Activated CD4-positive, alpha-beta memory T cell treated with anti-CD3 and anti-CD28 coated beads for 36 hours (primary cell): ENCODE data around the gene KLK2. TPM values are rescaled to one million over a fixed set of nuclear protein-coding genes. Genes with fewer than 3 reads are reported as not detected.
A peak's percentile ranks its signal among the peaks of the same experiment; 100 is the strongest.

ENCODE experiments used
- CTCF ChIA-PET: fragments of 350-600 bp; sonication (Branson Sonifier 250); formaldehyde crosslinking; loops from one replicate; lab custom pipeline; 2021; ENCODE audit warnings: antibody characterized with exemption, inconsistent platforms; lab: Charles Lee
- POLR2A ChIA-PET: fragments of 350-600 bp; sonication (Branson Sonifier 250); formaldehyde crosslinking; loops from one replicate; lab custom pipeline; 2021; ENCODE audit warnings: antibody characterized with exemption; lab: Charles Lee
- DNase-seq: peaks from one replicate; pipeline ENCODE4 v3.0.0-alpha.2; 2020
- H3K27ac Mint-ChIP-seq: one replicate; pipeline ENCODE4 v1.8.0; 2021; ENCODE audit warnings: mixed read lengths
- H3K27me3 Mint-ChIP-seq: one replicate; pipeline ENCODE4 v1.8.0; 2021; ENCODE audit warnings: mixed read lengths
- H3K36me3 Mint-ChIP-seq: one replicate; pipeline ENCODE4 v1.8.0; 2021; ENCODE audit warnings: mixed read lengths
- H3K4me1 Mint-ChIP-seq: one replicate; pipeline ENCODE4 v1.8.0; 2021; ENCODE audit warnings: low read depth, mixed read lengths
- H3K4me3 Mint-ChIP-seq: one replicate; pipeline ENCODE4 v1.8.0; 2021; ENCODE audit warnings: mild to moderate bottlenecking, mixed read lengths
- H3K9me3 Mint-ChIP-seq: one replicate; pipeline ENCODE4 v1.8.0; 2021; ENCODE audit warnings: mixed read lengths
- intact Hi-C: fragments of 100-400 bp; cut with micrococcal nuclease; formaldehyde crosslinking; loops from one replicate; pipeline ENCODE4 v1.15.1; 2023
- total RNA-seq, 2 experiments: library from RNA; stranded (reverse); gene quantifications; one replicate each; pipeline ENCODE4 v1.2.3, GENCODE V29; 2021

Gene KLK2
- total RNA-seq, 2 experiments from 2014 or later = not detected

- H3K9me3 Mint-ChIP-seq = no peaks in the 10 kb centered on the region
- CTCF ChIA-PET = no interaction called here
- no peaks in the 10 kb centered on the region for H3K36me3 Mint-ChIP-seq
- intact Hi-C loops = no loop called here
- no peak overlapping the region for H3K27ac Mint-ChIP-seq
- peaks cover 26% of the 10 kb centered on the region for H3K27me3 Mint-ChIP-seq
- H3K4me1 Mint-ChIP-seq = peaks cover 2% of the 10 kb centered on the region
- POLR2A ChIA-PET = no interaction called here
- DNase-seq = no peak
- no peak overlapping the region for H3K4me3 Mint-ChIP-seq
Observed at GRCh38 chr19:50916069-50916468, 42.8 kb downstream of the KLK2 start.

DNA sequence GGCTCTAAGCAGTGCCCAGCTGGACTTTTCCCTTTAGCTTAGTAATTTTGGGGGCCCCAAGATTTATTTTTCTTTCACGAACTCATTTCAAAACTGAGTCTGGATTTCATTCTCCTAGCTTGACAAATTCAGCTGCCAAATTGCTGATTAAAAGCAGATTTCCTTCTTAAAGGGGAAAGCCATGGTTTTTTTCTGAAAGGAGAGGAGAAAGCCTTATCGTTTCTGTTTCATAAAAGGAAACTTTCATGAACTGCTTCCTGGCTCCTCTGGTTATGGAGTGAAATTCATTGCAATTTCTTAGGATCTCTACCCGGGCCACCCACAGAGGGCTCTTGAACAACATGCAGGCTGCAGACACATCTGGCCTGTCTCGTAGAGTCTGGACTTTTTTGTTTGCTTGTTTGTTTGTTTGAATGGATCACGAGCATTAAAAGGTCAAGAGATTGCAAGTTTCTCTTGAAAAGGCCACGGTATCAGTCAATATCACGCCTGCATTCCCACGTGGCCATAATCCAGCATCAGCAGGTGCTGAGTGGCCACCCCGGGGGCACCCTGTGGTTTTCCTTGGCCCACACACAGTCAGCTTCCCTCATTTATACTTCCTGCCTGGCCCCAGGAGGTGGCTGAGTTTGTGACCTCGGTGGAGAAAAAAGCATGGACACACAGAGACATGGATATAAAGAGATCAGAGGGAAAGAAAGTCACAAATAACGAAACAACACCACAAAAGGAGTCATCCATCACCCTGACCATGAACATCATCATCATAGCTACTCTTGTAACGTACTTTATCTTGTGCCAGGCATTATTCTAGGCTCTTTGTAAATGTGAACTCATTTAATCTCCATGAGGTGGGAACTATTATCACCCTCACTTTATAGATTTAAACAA is 48.4 kb downstream of the KLK2 start:
- Mint-ChIP-seq H3K4me1 (peaks cover 10% of the 10 kb centered on the region), H3K27ac (no peak overlapping the region), H3K4me3 (no peak overlapping the region), H3K9me3 (no peaks in the 10 kb centered on the region), H3K36me3 (no peaks in the 10 kb centered on the region), H3K27me3 (peaks cover 32% of the 10 kb centered on the region)
- DNase-seq = no peak
- intact Hi-C loops = loop anchor here (1.0 to 10.0 kb wide), 4 partner anchors 15 to 384 kb away; no protein-coding TSS in a partner anchor
- ChIA-PET POLR2A (interaction anchor here (1.0 kb wide), 1 partner anchor 118 kb away, joined by 3 read pairs; no protein-coding TSS in a partner anchor), CTCF (interaction anchor here (0.5 to 2.5 kb wide), 39 partner anchors 9 to 669 kb away, joined by 3 to 23 read pairs (median 4); partner anchors contain the start of gene C19orf81)

GRCh38 chr19:50922317-50922853 is 49.1 kb downstream of the KLK2 start:
- ChIA-PET CTCF (interaction anchor here (0.5 to 2.5 kb wide), 39 partner anchors 8 to 670 kb away, joined by 3 to 23 read pairs (median 4); partner anchors contain the start of gene C19orf81), POLR2A (interaction anchor here (1.0 kb wide), 1 partner anchor 119 kb away, joined by 3 read pairs; no protein-coding TSS in a partner anchor)
- peak; percentile 84 for DNase-seq
- Mint-ChIP-seq H3K9me3 (no peaks in the 10 kb centered on the region), H3K27me3 (peaks cover 28% of the 10 kb centered on the region), H3K4me1 (peaks cover 10% of the 10 kb centered on the region), H3K27ac (no peak overlapping the region), H3K36me3 (no peaks in the 10 kb centered on the region), H3K4me3 (no peak overlapping the region)
- intact Hi-C loops = loop anchor here (1.0 to 10.0 kb wide), 4 partner anchors 16 to 385 kb away; no protein-coding TSS in a partner anchor

GRCh38 chr19:50924586-50924985 is 51.3 kb downstream of the KLK2 start:
- peaks cover 21% of the 10 kb centered on the region for H3K27me3 Mint-ChIP-seq
- H3K27ac Mint-ChIP-seq = no peak overlapping the region
- H3K36me3 Mint-ChIP-seq = no peaks in the 10 kb centered on the region
- no peak for DNase-seq
- CTCF ChIA-PET = interaction anchor here (0.6 to 1.1 kb wide), 3 partner anchors 8 to 27 kb away, joined by 3 to 4 read pairs (median 3); no protein-coding TSS in a partner anchor
- POLR2A ChIA-PET = no interaction called here
- no peaks in the 10 kb centered on the region for H3K9me3 Mint-ChIP-seq
- intact Hi-C loops = loop anchor here (5.0 to 10.0 kb wide), 2 partner anchors 120 to 217 kb away; no protein-coding TSS in a partner anchor
- peaks cover 10% of the 10 kb centered on the region for H3K4me1 Mint-ChIP-seq
- no peak overlapping the region for H3K4me3 Mint-ChIP-seq

DNA sequence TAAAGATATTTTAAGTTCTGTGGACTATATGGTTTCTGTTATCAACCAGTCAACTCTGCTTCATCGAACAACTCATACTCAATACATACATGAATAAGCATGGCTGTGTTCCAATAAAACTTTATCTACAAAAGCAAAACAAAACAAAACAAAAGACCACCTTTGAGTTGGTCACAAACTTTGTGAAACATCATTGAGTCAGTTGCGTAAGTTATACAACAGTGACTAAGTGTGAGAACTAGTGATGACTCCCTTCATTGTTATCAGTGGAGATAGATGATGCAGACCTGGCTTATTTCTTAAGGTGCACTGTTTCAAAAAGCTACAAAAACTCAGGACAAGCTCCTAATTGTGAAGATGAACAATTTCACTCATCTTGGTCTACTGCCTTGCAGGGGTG is 52.5 kb downstream of the KLK2 start:
- CTCF ChIA-PET = interaction anchor here (0.9 to 1.5 kb wide), 2 partner anchors 10 to 171 kb away, joined by 3 read pairs; no protein-coding TSS in a partner anchor
- no peaks in the 10 kb centered on the region for H3K36me3 Mint-ChIP-seq
- no peaks in the 10 kb centered on the region for H3K9me3 Mint-ChIP-seq
- H3K27me3 Mint-ChIP-seq = peaks cover 12% of the 10 kb centered on the region
- intact Hi-C loops = loop anchor here (10.0 kb wide), 1 partner anchor 121 kb away; no protein-coding TSS in a partner anchor
- H3K4me1 Mint-ChIP-seq = peaks cover 10% of the 10 kb centered on the region
- H3K27ac Mint-ChIP-seq = no peak overlapping the region
- DNase-seq = no peak
- POLR2A ChIA-PET = no interaction called here
- H3K4me3 Mint-ChIP-seq = no peak overlapping the region

- Mint-ChIP-seq H3K27ac (no peak overlapping the region), H3K4me1 (peaks cover 10% of the 10 kb centered on the region), H3K27me3 (peaks cover 15% of the 10 kb centered on the region), H3K36me3 (no peaks in the 10 kb centered on the region), H3K4me3 (no peak overlapping the region), H3K9me3 (no peaks in the 10 kb centered on the region)
- DNase-seq = no peak
- ChIA-PET CTCF (interaction anchor here (1.5 kb wide), 1 partner anchor 10 kb away, joined by 3 read pairs; no protein-coding TSS in a partner anchor), POLR2A (no interaction called here)
- intact Hi-C loops = loop anchor here (10.0 kb wide), 1 partner anchor 121 kb away; no protein-coding TSS in a partner anchor
Observed at GRCh38 chr19:50926144-50926543, 52.9 kb downstream of the KLK2 start.

- H3K27ac Mint-ChIP-seq = no peak overlapping the region
- no peaks in the 10 kb centered on the region for H3K4me1 Mint-ChIP-seq
- no peak overlapping the region for H3K4me3 Mint-ChIP-seq
- no peaks in the 10 kb centered on the region for H3K36me3 Mint-ChIP-seq
- peaks cover 11% of the 10 kb centered on the region for H3K27me3 Mint-ChIP-seq
- ChIA-PET CTCF (interaction anchor here (1.3 to 2.8 kb wide), 4 partner anchors 7 to 168 kb away, joined by 3 to 11 read pairs (median 4); no protein-coding TSS in a partner anchor), POLR2A (no interaction called here)
- no peaks in the 10 kb centered on the region for H3K9me3 Mint-ChIP-seq
- intact Hi-C loops = loop anchor here (10.0 kb wide), 1 partner anchor 124 kb away; no protein-coding TSS in a partner anchor
- DNase-seq = no peak
Observed at GRCh38 chr19:50928831-50929230, 55.6 kb downstream of the KLK2 start.

Other genes starting within 250 kb of the KLK2 start
- gene SYT3, start 233.6 kb upstream of the KLK2 start, total RNA-seq = not detected
- under 1 TPM in 1 of 2 experiments, not detected in 1; 0.69 TPM for gene C19orf81, start 224.0 kb upstream of the KLK2 start, total RNA-seq
- gene SHANK1, start 153.6 kb upstream of the KLK2 start, total RNA-seq = not detected
- under 1 TPM; 0.41 to 0.71 TPM for gene CLEC11A, start 150.1 kb upstream of the KLK2 start, total RNA-seq
- not detected for gene GPR32, start 103.0 kb upstream of the KLK2 start, total RNA-seq
- not detected for gene ACP4, start 83.0 kb upstream of the KLK2 start, total RNA-seq
- under 1 TPM; 0.59 to 0.73 TPM for gene KLK1, start 49.7 kb upstream of the KLK2 start, total RNA-seq
- not detected for gene KLK15, start 39.9 kb upstream of the KLK2 start, total RNA-seq
- gene KLK3, start 18.5 kb upstream of the KLK2 start, total RNA-seq = not detected
- not detected for gene KLK4, start 38.0 kb downstream of the KLK2 start, total RNA-seq
- not detected for gene KLK5, start 79.6 kb downstream of the KLK2 start, total RNA-seq
- gene KLK6, start 96.2 kb downstream of the KLK2 start, total RNA-seq = not detected
- not detected for gene KLK7, start 110.5 kb downstream of the KLK2 start, total RNA-seq
- not detected for gene KLK8, start 128.2 kb downstream of the KLK2 start, total RNA-seq
- not detected for gene KLK10, start 146.3 kb downstream of the KLK2 start, total RNA-seq
- not detected for gene KLK11, start 153.2 kb downstream of the KLK2 start, total RNA-seq
- gene KLK12, start 161.6 kb downstream of the KLK2 start, total RNA-seq = not detected
- not detected for gene KLK13, start 191.7 kb downstream of the KLK2 start, total RNA-seq
- gene KLK14, start 209.4 kb downstream of the KLK2 start, total RNA-seq = under 1 TPM; 0.61 to 0.76 TPM
- 1 to 10 TPM; 8.8 to 9.8 TPM for gene CTU1, start 235.0 kb downstream of the KLK2 start, total RNA-seq